HepG2 (cell line): Measurements from ENCODE around the gene INAFM1. TPM values are rescaled to one million over a fixed set of nuclear protein-coding genes. Genes with fewer than 3 reads are reported as not detected.

Experiments
- CC2D1A ChIP-seq: sonication (generic); formaldehyde crosslinking; IDR thresholded peaks from 2 replicates; pipeline ENCODE4 v1.8.1; 2023; ENCODE audit warnings: mild to moderate bottlenecking, missing genetic modification reagents
- CENPBD1 ChIP-seq: sonication (generic); formaldehyde crosslinking; IDR thresholded peaks from 2 replicates; pipeline ENCODE4 v1.8.0; 2022; ENCODE audit warnings: missing genetic modification reagents, low read depth, mild to moderate bottlenecking, borderline replicate concordance
- CREB3 ChIP-seq: sonication (generic); formaldehyde crosslinking; IDR thresholded peaks from 2 replicates; pipeline ENCODE4 v1.5.0; 2020; ENCODE audit warnings: missing genetic modification reagents
- DPF2 ChIP-seq: sonication (generic); formaldehyde crosslinking; IDR thresholded peaks from 2 replicates; pipeline ENCODE4 v1.4.0; 2020; ENCODE audit warnings: mild to moderate bottlenecking, low read depth, missing genetic modification reagents, borderline replicate concordance
- GATAD2A ChIP-seq: IDR thresholded peaks from 2 replicates; pipeline ENCODE4 v1.6.1; 2016
- HOXA3 ChIP-seq: sonication (generic); formaldehyde crosslinking; IDR thresholded peaks from 2 replicates; pipeline ENCODE4 v1.5.0; 2020; ENCODE audit warnings: missing genetic modification reagents
- PAF1 ChIP-seq: IDR thresholded peaks from 2 replicates; pipeline ENCODE4 v1.6.1; 2016; ENCODE audit warnings: missing genetic modification reagents, missing compliant biosample characterization
- RBM22 ChIP-seq: fragments of 200-400 bp; formaldehyde crosslinking; optimal IDR thresholded peaks from 2 replicates; pipeline ENCODE3; 2017; ENCODE audit warnings: mild to moderate bottlenecking, low read length, moderate library complexity
- TEF ChIP-seq: sonication (generic); formaldehyde crosslinking; IDR thresholded peaks from 2 replicates; pipeline ENCODE4 v1.5.0; 2020; ENCODE audit warnings: missing genetic modification reagents
- ZFYVE20 ChIP-seq: sonication (generic); formaldehyde crosslinking; IDR thresholded peaks from 2 replicates; pipeline ENCODE4 v1.8.0; 2023; ENCODE audit warnings: low read depth, mild to moderate bottlenecking, moderate library complexity, missing genetic modification reagents, borderline replicate concordance
- ZNF207 ChIP-seq: fragments of 450-650 bp; IDR thresholded peaks from 2 replicates; pipeline ENCODE4 v1.6.1; 2016; ENCODE audit warnings: antibody characterized with exemption, borderline replicate concordance
- ZNF7 ChIP-seq: IDR thresholded peaks from 2 replicates; pipeline ENCODE4 v1.6.1; 2016; ENCODE audit warnings: missing biosample characterization, missing genetic modification reagents
- polyA plus RNA-seq, 8 experiments: library from polyadenylated mRNA; depleted of rRNA in 3 of 8; stranded (reverse) in 7 of 8; unstranded in 1 of 8; fragments of >200 nt; fragmentation: Illumina TruSeq in 4 of 8; extraction: Trizol in 4 of 8; gene quantifications; 2 replicates each; pipeline versions ENCODE4 v1.2.1 to v1.2.3, GENCODE V29; 2011 to 2016; ENCODE audit warnings: low read depth in 4 of 8, missing spikeins in 1 of 8, mixed read lengths in 1 of 8; ENCODE audit not compliant: insufficient read depth in 1 of 8
- total RNA-seq, 5 experiments: library from RNA; depleted of rRNA; stranded (reverse); fragments of >200 nt; fragmentation: Illumina TruSeq; extraction: Trizol; gene quantifications; 2 replicates each; pipeline ENCODE4 v1.2.3, GENCODE V29; 2016; ENCODE audit warnings: low read depth in 1 of 5
- TF ChIP-seq, protein P1 (sequence below): sonication (generic); formaldehyde crosslinking; IDR thresholded peaks from 2 replicates; pipeline ENCODE4 v1.8.0; 2022; ENCODE audit warnings: missing genetic modification reagents, mild to moderate bottlenecking, inconsistent platforms, borderline replicate concordance
- TF ChIP-seq, protein P2 (sequence below), 2 experiments: fragments of 450-650 bp in 1 of 2; sonication (generic) in 1 of 2; formaldehyde crosslinking in 1 of 2; IDR thresholded peaks; 2 replicates each; pipeline versions ENCODE4 v1.6.1 to v1.8.0; 2016 to 2022; ENCODE audit warnings: antibody characterized with exemption in 1 of 2, mild to moderate bottlenecking in 1 of 2, missing genetic modification reagents in 1 of 2

The INAFM1 gene
- total and polyA plus RNA-seq, 2 of the 13 experiments (the other 11 are each of a cell fraction or from before 2014, with no cell fraction given), result 0.88 to 1.9 TPM

- TF ChIP-seq, protein P1, sequence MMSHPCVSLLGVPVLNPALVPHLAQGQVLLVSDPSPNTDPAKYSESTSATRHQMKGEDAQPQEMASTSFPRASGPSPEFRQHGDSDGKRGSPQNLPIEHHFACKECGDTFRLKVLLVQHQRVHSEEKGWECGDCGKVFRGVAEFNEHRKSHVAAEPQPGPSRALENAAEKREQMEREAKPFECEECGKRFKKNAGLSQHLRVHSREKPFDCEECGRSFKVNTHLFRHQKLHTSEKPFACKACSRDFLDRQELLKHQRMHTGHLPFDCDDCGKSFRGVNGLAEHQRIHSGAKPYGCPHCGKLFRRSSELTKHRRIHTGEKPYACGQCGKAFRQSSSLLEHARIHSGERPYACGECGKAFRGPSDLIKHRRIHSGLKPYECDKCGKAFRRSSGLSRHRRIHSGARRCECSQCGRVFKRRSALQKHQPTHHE (CRISPR knock-in tag), result no peak
- TF ChIP-seq RBM22 (peak; percentile 62), ZNF207 (no peak), HOXA3 (CRISPR knock-in tag) (no peak), PAF1 (CRISPR knock-in tag) (no peak), CC2D1A (CRISPR knock-in tag) (no peak), ZFYVE20 (CRISPR knock-in tag) (no peak; the same call in 1 of the 2 replicates), TEF (CRISPR knock-in tag) (no peak), DPF2 (CRISPR knock-in tag) (peak; percentile 23; the same call in 1 of the 2 replicates), GATAD2A (CRISPR knock-in tag) (no peak), CREB3 (CRISPR knock-in tag) (no peak), CENPBD1 (CRISPR knock-in tag) (no peak), ZNF7 (CRISPR knock-in tag) (no peak)
- TF ChIP-seq, protein P2, sequence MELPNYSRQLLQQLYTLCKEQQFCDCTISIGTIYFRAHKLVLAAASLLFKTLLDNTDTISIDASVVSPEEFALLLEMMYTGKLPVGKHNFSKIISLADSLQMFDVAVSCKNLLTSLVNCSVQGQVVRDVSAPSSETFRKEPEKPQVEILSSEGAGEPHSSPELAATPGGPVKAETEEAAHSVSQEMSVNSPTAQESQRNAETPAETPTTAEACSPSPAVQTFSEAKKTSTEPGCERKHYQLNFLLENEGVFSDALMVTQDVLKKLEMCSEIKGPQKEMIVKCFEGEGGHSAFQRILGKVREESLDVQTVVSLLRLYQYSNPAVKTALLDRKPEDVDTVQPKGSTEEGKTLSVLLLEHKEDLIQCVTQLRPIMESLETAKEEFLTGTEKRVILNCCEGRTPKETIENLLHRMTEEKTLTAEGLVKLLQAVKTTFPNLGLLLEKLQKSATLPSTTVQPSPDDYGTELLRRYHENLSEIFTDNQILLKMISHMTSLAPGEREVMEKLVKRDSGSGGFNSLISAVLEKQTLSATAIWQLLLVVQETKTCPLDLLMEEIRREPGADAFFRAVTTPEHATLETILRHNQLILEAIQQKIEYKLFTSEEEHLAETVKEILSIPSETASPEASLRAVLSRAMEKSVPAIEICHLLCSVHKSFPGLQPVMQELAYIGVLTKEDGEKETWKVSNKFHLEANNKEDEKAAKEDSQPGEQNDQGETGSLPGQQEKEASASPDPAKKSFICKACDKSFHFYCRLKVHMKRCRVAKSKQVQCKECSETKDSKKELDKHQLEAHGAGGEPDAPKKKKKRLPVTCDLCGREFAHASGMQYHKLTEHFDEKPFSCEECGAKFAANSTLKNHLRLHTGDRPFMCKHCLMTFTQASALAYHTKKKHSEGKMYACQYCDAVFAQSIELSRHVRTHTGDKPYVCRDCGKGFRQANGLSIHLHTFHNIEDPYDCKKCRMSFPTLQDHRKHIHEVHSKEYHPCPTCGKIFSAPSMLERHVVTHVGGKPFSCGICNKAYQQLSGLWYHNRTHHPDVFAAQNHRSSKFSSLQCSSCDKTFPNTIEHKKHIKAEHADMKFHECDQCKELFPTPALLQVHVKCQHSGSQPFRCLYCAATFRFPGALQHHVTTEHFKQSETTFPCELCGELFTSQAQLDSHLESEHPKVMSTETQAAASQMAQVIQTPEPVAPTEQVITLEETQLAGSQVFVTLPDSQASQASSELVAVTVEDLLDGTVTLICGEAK (IDR thresholded peaks at IDR 0.05), result no peak
- TF ChIP-seq, protein P2 (CRISPR knock-in tag; IDR thresholded peaks at IDR 0.05), result no peak
Measured at GRCh38 chr19:47228168-47228936, 46.3 kb upstream of the INAFM1 start (continued).
